PFSK-1 (cell line): ENCODE measurements around the gene OR10D3.

ENCODE experiments used
- FOXP2 ChIP-seq: optimal IDR thresholded peaks from 2 replicates; pipeline ENCODE3; 2011; ENCODE audit warnings: borderline replicate concordance, control low read depth, inconsistent platforms; ENCODE audit not compliant: insufficient read depth; ENCODE audit errors: extremely low read length, extremely low read depth
- POLR2AphosphoS5 ChIP-seq: IDR thresholded peaks from 2 replicates; pipeline ENCODE4 v1.6.1; 2012; ENCODE audit warnings: low read depth, mild to moderate bottlenecking, control low read depth, low read length, moderate library complexity
- REST ChIP-seq, 2 experiments: IDR thresholded peaks; 2 replicates each; pipeline versions ENCODE4 v1.6.1 to v1.8.0; 2011 to 2012; ENCODE audit warnings: low read depth in 2 of 2, low read length in 2 of 2, control low read depth in 1 of 2, inconsistent platforms in 1 of 2, mild to moderate bottlenecking in 1 of 2, moderate library complexity in 1 of 2; ENCODE audit not compliant: insufficient read depth in 1 of 2
- SIN3A ChIP-seq: IDR thresholded peaks from 2 replicates; pipeline ENCODE4 v1.6.1; 2012; ENCODE audit warnings: mild to moderate bottlenecking, low read length, moderate library complexity, borderline replicate concordance; ENCODE audit not compliant: insufficient read depth
- TAF1 ChIP-seq: IDR thresholded peaks from 2 replicates; pipeline ENCODE4 v1.6.1; 2012; ENCODE audit warnings: low read length, control low read depth, borderline replicate concordance; ENCODE audit not compliant: insufficient read depth

The OR10D3 gene

DNA sequence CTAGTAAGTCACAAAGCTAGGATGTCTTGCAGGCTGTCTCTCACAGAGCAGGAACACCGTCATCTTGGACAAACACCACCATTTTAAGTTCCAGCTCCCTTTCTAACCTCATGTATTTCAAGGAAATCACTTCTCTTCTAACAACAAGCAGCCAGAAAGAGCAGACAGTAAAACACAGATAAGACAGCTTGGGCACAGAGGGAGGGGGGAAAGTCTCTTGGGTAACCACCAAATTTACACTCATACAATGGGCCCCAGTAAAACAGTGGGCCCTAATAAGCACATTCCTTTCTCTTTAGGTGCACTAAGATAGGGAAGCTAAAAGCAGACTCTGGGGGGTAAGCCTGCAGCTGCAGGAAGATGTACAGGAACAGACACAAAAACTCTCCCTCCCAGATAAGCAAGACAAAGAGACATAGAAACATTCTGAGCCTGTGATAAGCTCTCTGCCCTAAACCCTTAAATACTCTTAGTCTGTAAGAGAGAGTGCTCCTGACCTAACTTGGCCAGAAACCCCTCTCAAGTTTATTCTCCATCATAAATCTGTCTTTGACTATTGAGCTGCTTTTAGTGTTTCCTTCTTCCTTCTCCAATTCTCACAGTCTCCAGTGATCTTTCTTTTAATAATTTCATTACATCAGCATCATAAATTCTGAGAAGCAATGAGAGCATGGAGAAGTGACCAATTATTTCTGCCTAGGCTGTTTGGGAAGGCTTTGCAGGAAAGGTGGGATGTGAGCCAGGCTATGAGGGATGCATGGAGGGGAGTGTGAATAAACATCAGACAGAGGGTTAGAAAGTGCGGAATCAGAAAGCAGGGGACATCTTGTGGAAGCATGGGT is 7.4 kb downstream of the OR10D3 start:
- TF ChIP-seq REST (IDR thresholded peaks at IDR 0.05; ENCODE audit: insufficient read depth in 1 of 2, low read depth in 2 of 2, low read length in 2 of 2) (no peak), TAF1 (no peak), POLR2AphosphoS5 (no peak), FOXP2 (no peak), SIN3A (no peak)

GRCh38 chr11:124193221-124194010 is 10.3 kb downstream of the OR10D3 start:
- TF ChIP-seq SIN3A (no peak), FOXP2 (no peak), TAF1 (no peak), REST (IDR thresholded peaks at IDR 0.05; ENCODE audit: insufficient read depth in 1 of 2, low read depth in 2 of 2, low read length in 2 of 2) (no peak), POLR2AphosphoS5 (no peak)

DNA sequence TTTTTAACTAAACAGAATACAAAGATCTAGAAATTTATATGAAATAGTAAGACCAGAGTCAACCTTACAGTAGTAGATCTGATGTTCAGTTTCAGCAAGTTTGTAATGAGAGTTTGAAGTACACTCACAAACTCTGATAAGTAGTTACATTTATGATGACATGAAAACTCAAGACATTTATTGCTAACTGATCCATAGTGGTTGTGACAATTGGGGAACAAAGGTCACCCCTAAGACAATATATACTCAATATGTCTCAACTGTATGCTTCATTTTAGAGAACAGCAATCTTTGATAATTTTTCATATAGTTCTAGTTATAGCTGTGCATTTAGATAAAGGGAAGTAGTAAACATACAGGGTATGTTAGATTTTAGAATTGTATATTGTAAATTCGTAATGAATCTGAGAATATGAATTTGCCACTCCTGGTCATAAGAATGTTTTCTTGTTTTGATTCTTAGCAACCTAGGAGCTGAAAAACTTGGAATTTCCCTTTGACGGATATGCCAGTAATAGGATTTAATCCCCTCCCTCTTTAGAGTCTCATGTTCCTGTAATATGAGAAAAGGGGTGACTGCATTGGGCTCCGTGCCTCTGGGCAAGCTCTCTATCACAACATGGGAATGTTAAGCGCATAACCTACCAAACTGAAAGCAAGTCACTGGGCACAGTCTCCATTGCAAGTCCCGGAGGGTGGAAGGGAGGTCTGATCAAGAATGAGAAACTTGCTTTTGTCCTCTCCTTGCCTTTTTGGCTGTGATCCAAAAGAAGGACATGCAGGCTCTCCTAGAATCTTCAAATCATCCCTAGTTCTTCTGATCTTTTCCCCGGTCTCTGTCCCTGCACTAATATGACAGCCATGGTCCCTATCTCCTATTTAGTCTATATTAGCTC is 11.4 kb downstream of the OR10D3 start:
- TF ChIP-seq TAF1 (no peak), REST (IDR thresholded peaks at IDR 0.05; ENCODE audit: insufficient read depth in 1 of 2, low read depth in 2 of 2, low read length in 2 of 2) (no peak), SIN3A (no peak), FOXP2 (no peak), POLR2AphosphoS5 (no peak)

GRCh38 chr11:124195189-124195734 is 12.1 kb downstream of the OR10D3 start:
- TF ChIP-seq SIN3A (no peak), TAF1 (no peak), REST (IDR thresholded peaks at IDR 0.05; ENCODE audit: insufficient read depth in 1 of 2, low read depth in 2 of 2, low read length in 2 of 2) (no peak), POLR2AphosphoS5 (no peak)
